Karpas-422 (cell line): ENCODE measurements around the gene DEPDC1B. TPM values are rescaled to one million over a fixed set of nuclear protein-coding genes. Genes with fewer than 3 reads are reported as not detected.
"Not testable (repeated sequence)": the region's sequence is repeated elsewhere in the genome, so short reads cannot be mapped to it uniquely, and the experiment has no call there.

Source experiments
- DNase-seq: peaks from one replicate; pipeline ENCODE4 v3.0.0-alpha.2; 2015
- H2AFZ ChIP-seq: fragments of 200-600 bp; sonication (generic); 2 replicates; pipeline ENCODE4 v1.6.1; 2014; ENCODE audit warnings: antibody characterized with exemption, low read length, mixed read lengths
- H3K27ac ChIP-seq: fragments of 200-600 bp; sonication (generic); 2 replicates; pipeline ENCODE4 v1.5.1; 2014; ENCODE audit warnings: mild to moderate bottlenecking, low read length, moderate library complexity
- H3K27me3 ChIP-seq: fragments of 200-600 bp; sonication (generic); 2 replicates; pipeline ENCODE4 v1.6.1; 2014; ENCODE audit warnings: low read length, mixed read lengths
- H3K36me3 ChIP-seq: fragments of 200-600 bp; sonication (generic); 2 replicates; pipeline ENCODE4 v1.6.1; 2014; ENCODE audit warnings: low read length, mixed read lengths; ENCODE audit not compliant: insufficient read depth
- H3K4me1 ChIP-seq: fragments of 200-600 bp; sonication (generic); 2 replicates; pipeline ENCODE4 v1.6.1; 2014; ENCODE audit warnings: mild to moderate bottlenecking, low read length, mixed read lengths
- H3K4me2 ChIP-seq: fragments of 200-600 bp; sonication (generic); 2 replicates; pipeline ENCODE4 v1.6.1; 2014; ENCODE audit warnings: low read length, low read depth, mild to moderate bottlenecking; ENCODE audit not compliant: poor library complexity, severe bottlenecking
- H3K4me3 ChIP-seq: fragments of 200-600 bp; sonication (generic); 2 replicates; pipeline ENCODE4 v1.5.1; 2014; ENCODE audit warnings: mild to moderate bottlenecking, antibody characterized with exemption, low read length, mixed read lengths
- H3K79me2 ChIP-seq: fragments of 200-600 bp; sonication (generic); 2 replicates; pipeline ENCODE4 v1.6.1; 2014; ENCODE audit warnings: mild to moderate bottlenecking, low read length, mixed read lengths
- H3K9ac ChIP-seq: fragments of 200-600 bp; sonication (generic); 2 replicates; pipeline ENCODE4 v1.6.0; 2014; ENCODE audit warnings: low read length
- H3K9me2 ChIP-seq: fragments of 200-600 bp; sonication (generic), shearing (Covaris generic); replicated peaks from 2 replicates; pipeline ENCODE4 v1.6.0; 2014; ENCODE audit warnings: mild to moderate bottlenecking, low read length, moderate library complexity; ENCODE audit not compliant: insufficient read depth
- H3K9me3 ChIP-seq: fragments of 300-700, 200-600 bp; sonication (generic); 2 replicates; pipeline ENCODE4 v1.6.1; 2014; ENCODE audit warnings: low read length, mixed read lengths
- H4K20me1 ChIP-seq: fragments of 200-600 bp; sonication (generic); 2 replicates; pipeline ENCODE4 v1.6.1; 2014; ENCODE audit warnings: mild to moderate bottlenecking, antibody characterized with exemption, low read length, low read depth; ENCODE audit not compliant: insufficient read depth
- total RNA-seq: library from RNA; depleted of rRNA; stranded (reverse); fragments of >200 nt; shearing (Covaris generic); gene quantifications from 2 replicates; pipeline ENCODE4 v1.2.3, GENCODE V29; 2014; ENCODE audit warnings: low replicate concordance

DEPDC1B gene
- total RNA-seq, 1 experiment from 2014 or later = 22.7 TPM

- no peak for DNase-seq
- Histone ChIP-seq H3K9me3 (no peaks in the 10 kb centered on the region), H3K27me3 (no peaks in the 10 kb centered on the region), H3K4me3 (no peak overlapping the region), H3K9me2 (no peaks in the 10 kb centered on the region), H3K4me2 (no peak overlapping the region), H3K4me1 (peaks cover 4% of the 10 kb centered on the region; the same call in 1 of the 2 replicates), H2AFZ (no peak overlapping the region), H3K79me2 (peaks cover 2% of the 10 kb centered on the region; the same call in 1 of the 2 replicates), H3K27ac (no peak overlapping the region), H4K20me1 (no peaks in the 10 kb centered on the region), H3K36me3 (peaks cover 4% of the 10 kb centered on the region; the same call in 1 of the 2 replicates), H3K9ac (no peak overlapping the region)
Observed at GRCh38 chr5:60604771-60605170, 95.2 kb downstream of the DEPDC1B start.

GRCh38 chr5:60598424-60598823 lies 101.5 kb downstream of the DEPDC1B start:
- peaks cover 4% of the 10 kb centered on the region; the same call in 1 of the 2 replicates for H3K36me3 ChIP-seq
- H3K4me3 ChIP-seq = no peak overlapping the region
- H3K79me2 ChIP-seq = no peaks in the 10 kb centered on the region
- H3K9ac ChIP-seq = no peak overlapping the region
- H3K4me2 ChIP-seq = no peak overlapping the region
- no peak for DNase-seq
- no peaks in the 10 kb centered on the region for H3K27me3 ChIP-seq
- no peaks in the 10 kb centered on the region for H3K9me3 ChIP-seq
- H3K9me2 ChIP-seq = 0 out of 2 replicates have a peak, but pooled peaks cover 3% of the 10 kb centered on the region
- H3K4me1 ChIP-seq = peaks cover 3% of the 10 kb centered on the region; the same call in 1 of the 2 replicates
- no peaks in the 10 kb centered on the region for H4K20me1 ChIP-seq
- H3K27ac ChIP-seq = 0 out of 2 replicates have a peak overlapping the region, but pooled peaks have one; percentile 11
- peak overlapping the region; percentile 33; the same call in 1 of the 2 replicates for H2AFZ ChIP-seq

GRCh38 chr5:60597572-60598320 lies 102.2 kb downstream of the DEPDC1B start:
- no peaks in the 10 kb centered on the region for H4K20me1 ChIP-seq
- H3K9me3 ChIP-seq = no peaks in the 10 kb centered on the region
- H3K4me3 ChIP-seq = no peak overlapping the region
- H3K79me2 ChIP-seq = no peaks in the 10 kb centered on the region
- H3K27me3 ChIP-seq = no peaks in the 10 kb centered on the region
- H3K36me3 ChIP-seq = no peaks in the 10 kb centered on the region
- no peak overlapping the region for H3K4me2 ChIP-seq
- peaks cover 3% of the 10 kb centered on the region; the same call in 1 of the 2 replicates for H3K4me1 ChIP-seq
- no peak for DNase-seq
- 0 out of 2 replicates have a peak, but pooled peaks cover 3% of the 10 kb centered on the region for H3K9me2 ChIP-seq
- H3K27ac ChIP-seq = no peak overlapping the region
- H2AFZ ChIP-seq = no peak overlapping the region
- no peak overlapping the region for H3K9ac ChIP-seq

DNA sequence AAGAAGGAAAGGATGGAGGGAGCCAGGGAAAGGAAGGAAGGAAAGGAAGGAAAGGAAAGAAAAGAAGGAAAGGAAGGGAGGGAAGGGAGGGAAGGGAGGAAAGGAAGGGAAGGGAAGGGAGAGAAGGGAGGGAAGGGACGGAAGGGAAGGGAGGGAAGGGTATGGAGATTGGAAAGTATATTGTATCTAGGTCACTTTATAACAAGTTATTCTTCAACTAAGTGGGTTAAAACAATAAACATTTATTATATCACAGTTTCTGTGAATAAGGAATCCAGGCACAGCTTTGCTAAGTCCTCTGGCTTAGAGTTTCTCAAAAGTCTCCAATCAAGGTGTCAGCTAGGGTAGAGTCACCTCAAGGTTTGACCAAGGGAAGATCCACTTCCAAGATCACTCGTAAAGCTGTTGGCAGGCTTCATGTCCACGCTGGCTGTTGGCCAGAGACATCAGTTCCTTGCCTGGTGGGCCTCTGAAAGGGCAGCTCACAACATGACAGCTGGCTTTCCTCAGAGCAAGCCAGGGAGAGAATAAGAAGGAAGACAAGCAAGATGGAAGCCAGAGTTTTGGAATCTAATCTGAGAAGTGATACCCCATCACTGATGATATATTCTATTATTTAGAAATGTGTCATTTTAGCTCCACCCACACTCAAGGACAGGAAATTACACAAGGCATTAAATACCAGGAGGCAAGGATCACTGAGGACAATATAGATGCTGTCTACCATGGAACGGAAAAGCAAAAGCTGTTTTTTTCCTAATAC lies 105.1 kb downstream of the DEPDC1B start:
- Histone ChIP-seq H3K9ac (no peak overlapping the region), H3K27me3 (no peaks in the 10 kb centered on the region), H4K20me1 (no peaks in the 10 kb centered on the region), H3K79me2 (no peaks in the 10 kb centered on the region), H3K9me3 (no peaks in the 10 kb centered on the region), H2AFZ (no peak overlapping the region), H3K36me3 (no peaks in the 10 kb centered on the region), H3K9me2 (0 out of 2 replicates have a peak, but pooled peaks cover 3% of the 10 kb centered on the region), H3K4me3 (no peak overlapping the region), H3K27ac (no peak overlapping the region), H3K4me1 (peaks cover 3% of the 10 kb centered on the region; the same call in 1 of the 2 replicates), H3K4me2 (no peak overlapping the region)
- DNase-seq = no peak

DNA sequence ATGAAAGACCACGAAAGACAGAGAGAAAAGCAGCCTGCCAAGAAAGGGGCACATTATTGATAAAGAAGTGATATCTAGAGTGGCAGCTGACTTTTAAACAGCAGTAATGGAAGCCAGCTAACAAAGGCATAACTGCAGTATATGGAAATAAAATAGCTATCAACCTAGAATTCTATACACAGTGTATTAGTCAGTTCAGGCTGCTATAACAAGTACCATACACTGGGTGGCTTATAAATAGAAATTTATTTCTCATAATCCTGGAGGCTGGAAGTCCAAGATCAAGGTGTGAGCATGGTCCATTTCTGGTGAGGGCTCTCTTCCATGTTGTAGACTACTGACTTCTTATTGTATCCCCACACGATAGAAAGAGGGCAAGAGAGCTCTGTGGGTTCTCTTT lies 109.8 kb downstream of the DEPDC1B start:
- Histone ChIP-seq H3K9me3 (no peaks in the 10 kb centered on the region), H3K4me3 (no peak overlapping the region), H2AFZ (no peak overlapping the region), H3K36me3 (no peaks in the 10 kb centered on the region), H3K27me3 (no peaks in the 10 kb centered on the region), H3K27ac (no peak overlapping the region), H3K9me2 (no peaks in the 10 kb centered on the region), H3K9ac (no peak overlapping the region), H3K79me2 (no peaks in the 10 kb centered on the region), H3K4me1 (peaks cover 11% of the 10 kb centered on the region), H4K20me1 (no peaks in the 10 kb centered on the region), H3K4me2 (no peak overlapping the region)
- DNase-seq = no peak

GRCh38 chr5:60587312-60587711 lies 112.7 kb downstream of the DEPDC1B start:
- not testable (repeated sequence) for H3K9me3 ChIP-seq

GRCh38 chr5:60586307-60586901 lies 113.6 kb downstream of the DEPDC1B start:
- Histone ChIP-seq H3K4me3 (no peak overlapping the region), H3K4me1 (peaks cover 11% of the 10 kb centered on the region), H4K20me1 (no peaks in the 10 kb centered on the region), H3K36me3 (no peaks in the 10 kb centered on the region), H3K4me2 (no peak overlapping the region), H3K9me2 (no peaks in the 10 kb centered on the region), H2AFZ (no peak overlapping the region), H3K9ac (no peak overlapping the region), H3K27ac (no peak overlapping the region), H3K9me3 (no peaks in the 10 kb centered on the region), H3K27me3 (no peaks in the 10 kb centered on the region), H3K79me2 (no peaks in the 10 kb centered on the region)
- DNase-seq = peak; percentile 68

More at GRCh38 chr5:60587312-60587711, 112.7 kb downstream of the DEPDC1B start:
- H4K20me1 ChIP-seq, H3K27ac ChIP-seq, H3K79me2 ChIP-seq, DNase-seq, H3K4me3 ChIP-seq, H2AFZ ChIP-seq, H3K27me3 ChIP-seq, H3K9ac ChIP-seq, H3K9me2 ChIP-seq, H3K4me2 ChIP-seq, H3K36me3 ChIP-seq: not testable (repeated sequence)
- H3K4me1 ChIP-seq = peaks cover 11% of the 10 kb centered on the region

DNA sequence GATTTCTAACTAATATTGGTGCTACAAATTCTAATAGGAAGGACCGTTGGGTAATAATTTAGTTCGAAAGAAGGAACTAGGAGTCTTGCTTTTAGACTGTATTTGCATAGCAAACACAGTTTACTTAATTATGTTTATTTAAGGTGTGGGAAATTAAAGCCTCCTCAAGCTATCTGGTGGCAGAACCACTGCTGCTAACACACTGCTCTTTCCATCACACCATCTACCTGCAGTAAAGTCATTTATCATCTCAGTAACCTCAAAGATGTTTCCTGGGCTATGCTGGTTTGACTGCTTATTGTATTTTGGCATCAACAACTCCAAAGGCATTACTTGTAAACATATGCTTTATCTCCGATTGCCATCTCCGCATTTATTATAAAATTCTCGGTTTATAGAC lies 114.3 kb downstream of the DEPDC1B start:
- Histone ChIP-seq H3K4me3 (no peak overlapping the region), H3K27ac (no peak overlapping the region), H4K20me1 (no peaks in the 10 kb centered on the region), H3K9me2 (no peaks in the 10 kb centered on the region), H3K36me3 (no peaks in the 10 kb centered on the region), H3K4me2 (peak overlapping the region; percentile 4), H3K27me3 (no peaks in the 10 kb centered on the region), H3K9me3 (no peaks in the 10 kb centered on the region), H3K4me1 (peaks cover 11% of the 10 kb centered on the region), H3K9ac (no peak overlapping the region), H3K79me2 (no peaks in the 10 kb centered on the region), H2AFZ (no peak overlapping the region)
- DNase-seq = no peak
